H1 (cell line): ENCODE data around the gene NAXD. TPM values are rescaled to one million over a fixed set of nuclear protein-coding genes. Genes with fewer than 3 reads are reported as not detected.

Experiments
- CTCF ChIA-PET: fragments of 300-600 bp; sonication (Branson Sonifier 250); formaldehyde crosslinking; loops from one replicate; lab custom pipeline; 2021; ENCODE audit not compliant: partially characterized antibody; lab: Charles Lee
- POLR2A ChIA-PET: fragments of 300-600 bp; sonication (Branson Sonifier 250); formaldehyde crosslinking; loops from one replicate; lab custom pipeline; 2021; ENCODE audit warnings: inconsistent platforms; ENCODE audit not compliant: partially characterized antibody; lab: Charles Lee
- DNase-seq, 2 experiments: peaks; one replicate each; pipeline versions ENCODE4 v3.0.0 to v3.0.0-alpha.2; 2010 to 2022; ENCODE audit warnings: low spot score in 2 of 2, low read depth in 1 of 2, mixed read lengths in 1 of 2
- FAIRE-seq: peaks from 2 replicates; lab custom pipeline; 2011; peaks lifted over from hg19 to GRCh38; lab: Jason Lieb, UNC
- H2AFZ ChIP-seq: 2 replicates; pipeline ENCODE4 v1.8.1; 2012; ENCODE audit warnings: low read length, inconsistent platforms
- H2AK5ac ChIP-seq: 2 replicates; pipeline ENCODE4 v1.6.1; 2013; ENCODE audit warnings: low read depth, low read length
- H2BK120ac ChIP-seq: replicated peaks from 2 replicates; pipeline ENCODE3; 2013; ENCODE audit warnings: low read depth, low read length, inconsistent platforms
- H2BK12ac ChIP-seq: 2 replicates; pipeline ENCODE4 v1.6.1; 2013; ENCODE audit warnings: low read depth, low read length
- H2BK15ac ChIP-seq: 2 replicates; pipeline ENCODE4 v1.6.1; 2013; ENCODE audit warnings: low read length
- H2BK20ac ChIP-seq: 2 replicates; pipeline ENCODE4 v1.6.1; 2013; ENCODE audit warnings: low read length
- H2BK5ac ChIP-seq: 2 replicates; pipeline ENCODE4 v1.6.1; 2013; ENCODE audit warnings: low read depth, low read length
- H3K14ac ChIP-seq: 2 replicates; pipeline ENCODE4 v1.6.1; 2013; ENCODE audit warnings: inconsistent platforms; ENCODE audit not compliant: insufficient read length
- H3K18ac ChIP-seq: 2 replicates; pipeline ENCODE4 v1.6.1; 2013; ENCODE audit warnings: low read length; ENCODE audit errors: extremely low read depth
- H3K23ac ChIP-seq: 2 replicates; pipeline ENCODE4 v1.6.1; 2013; ENCODE audit warnings: inconsistent platforms; ENCODE audit not compliant: insufficient read length
- H3K23me2 ChIP-seq: 2 replicates; pipeline ENCODE4 v1.6.1; 2013; ENCODE audit warnings: low read depth, low read length
- H3K27ac ChIP-seq: 2 replicates; pipeline ENCODE4 v1.6.1; 2011; ENCODE audit warnings: low read depth, low read length, inconsistent platforms
- H3K27me3 ChIP-seq, 4 experiments: replicated peaks in 1 of 4; 1 replicate in 1 of 4; 2 replicates in 3 of 4; pipeline versions ENCODE4 v1.6.1 to v1.8.1; 2011 to 2013; ENCODE audit warnings: low read length in 3 of 4, mild to moderate bottlenecking in 3 of 4, inconsistent platforms in 2 of 4, mixed read lengths in 2 of 4, moderate library complexity in 1 of 4; ENCODE audit not compliant: control insufficient read depth in 3 of 4, insufficient read depth in 3 of 4; ENCODE audit errors: extremely low read depth in 1 of 4
- H3K36me3 ChIP-seq, 4 experiments: 2 replicates each; pipeline versions ENCODE4 v1.6.1 to v1.8.1; 2011 to 2013; ENCODE audit warnings: mild to moderate bottlenecking in 4 of 4, low read length in 3 of 4, moderate library complexity in 2 of 4, control low read depth in 1 of 4, inconsistent platforms in 1 of 4; ENCODE audit not compliant: insufficient read depth in 4 of 4, control insufficient read depth in 2 of 4
- H3K4ac ChIP-seq: replicated peaks from 2 replicates; pipeline ENCODE3; 2013; ENCODE audit warnings: low read length, low read depth, mixed read lengths, inconsistent platforms; ENCODE audit not compliant: insufficient read length
- H3K4me1 ChIP-seq, 4 experiments: replicated peaks in 1 of 4; 1 replicate in 1 of 4; 2 replicates in 3 of 4; pipeline versions ENCODE4 v1.6.1 to v1.8.1; 2011 to 2013; ENCODE audit warnings: low read length in 3 of 4, inconsistent platforms in 2 of 4, mixed read lengths in 1 of 4; ENCODE audit not compliant: insufficient read depth in 4 of 4, control insufficient read depth in 3 of 4
- H3K4me2 ChIP-seq, 2 experiments: 2 replicates each; pipeline versions ENCODE4 v1.6.1 to v1.8.1; 2011 to 2013; ENCODE audit warnings: low read depth in 2 of 2, low read length in 2 of 2, control low read depth in 1 of 2, inconsistent platforms in 1 of 2, mild to moderate bottlenecking in 1 of 2; ENCODE audit not compliant: insufficient read depth in 1 of 2
- H3K4me3 ChIP-seq, 4 experiments: fragments of 200-600, 300-600 bp in 1 of 4; sonication (generic), shearing (Covaris generic), sonication (Bioruptor Twin) in 1 of 4; 2 replicates each; pipeline versions ENCODE4 v1.5.1 to v1.8.1; 2011 to 2016; ENCODE audit warnings: low read length in 4 of 4, low read depth in 3 of 4, control low read depth in 2 of 4, inconsistent platforms in 2 of 4, mild to moderate bottlenecking in 2 of 4, mixed read lengths in 1 of 4, moderate library complexity in 1 of 4; ENCODE audit not compliant: insufficient read depth in 2 of 4; ENCODE audit errors: extremely low read depth in 1 of 4
- H3K56ac ChIP-seq: replicated peaks from 2 replicates; pipeline ENCODE3; 2013; ENCODE audit warnings: low read depth, mild to moderate bottlenecking, mixed read lengths, low read length, inconsistent platforms; ENCODE audit not compliant: insufficient read length
- H3K79me1 ChIP-seq: 2 replicates; pipeline ENCODE4 v1.6.1; 2013; ENCODE audit warnings: low read depth, low read length, control low read depth
- H3K79me2 ChIP-seq, 2 experiments: 2 replicates each; pipeline versions ENCODE4 v1.6.1 to v1.8.1; 2012 to 2013; ENCODE audit warnings: low read length in 2 of 2, mild to moderate bottlenecking in 2 of 2, inconsistent platforms in 1 of 2; ENCODE audit not compliant: insufficient read depth in 2 of 2, control insufficient read depth in 1 of 2
- H3K9ac ChIP-seq, 4 experiments: replicated peaks in 1 of 4; 1 replicate in 1 of 4; 2 replicates in 3 of 4; pipeline versions ENCODE4 v1.6.1 to v1.8.1; 2011 to 2013; ENCODE audit warnings: low read depth in 3 of 4, low read length in 3 of 4, control low read depth in 2 of 4, mild to moderate bottlenecking in 2 of 4, moderate library complexity in 2 of 4, inconsistent platforms in 1 of 4; ENCODE audit errors: extremely low read depth in 1 of 4
- H3K9me3 ChIP-seq, 2 experiments: 2 replicates each; pipeline versions ENCODE4 v1.6.1 to v1.8.1; 2012 to 2013; ENCODE audit warnings: mild to moderate bottlenecking in 2 of 2, moderate library complexity in 2 of 2, control low read depth in 1 of 2, inconsistent platforms in 1 of 2, low read depth in 1 of 2, low read length in 1 of 2, mixed read lengths in 1 of 2; ENCODE audit not compliant: insufficient read depth in 2 of 2
- H4K20me1 ChIP-seq, 2 experiments: replicated peaks in 1 of 2; 2 replicates each; pipeline versions ENCODE3 to v1.8.1; 2011 to 2013; ENCODE audit warnings: inconsistent platforms in 2 of 2, low read length in 2 of 2, mild to moderate bottlenecking in 1 of 2; ENCODE audit not compliant: insufficient read depth in 2 of 2, control insufficient read depth in 1 of 2
- H4K5ac ChIP-seq: 2 replicates; pipeline ENCODE4 v1.6.1; 2013; ENCODE audit warnings: low read length, low read depth, mixed read lengths, inconsistent platforms; ENCODE audit not compliant: insufficient read length
- H4K8ac ChIP-seq: 2 replicates; pipeline ENCODE4 v1.8.0; 2013; ENCODE audit warnings: mild to moderate bottlenecking, moderate library complexity, low read length, inconsistent platforms; ENCODE audit not compliant: insufficient read depth; ENCODE audit errors: extremely low read depth
- H4K91ac ChIP-seq: replicated peaks from 2 replicates; pipeline ENCODE3; 2013; ENCODE audit warnings: low read length, mixed read lengths, inconsistent platforms; ENCODE audit not compliant: insufficient read length
- CEBPB ChIP-seq: IDR thresholded peaks from 2 replicates; pipeline ENCODE4 v1.6.1; 2012; ENCODE audit warnings: low read depth, low read length
- CTCF ChIP-seq, 3 experiments: IDR thresholded peaks; 1 replicate in 2 of 3; 2 replicates in 1 of 3; pipeline versions ENCODE4 v1.5.1 to v1.6.1; 2011; ENCODE audit warnings: low read length in 3 of 3, mild to moderate bottlenecking in 3 of 3, inconsistent platforms in 2 of 3, low read depth in 1 of 3, moderate library complexity in 1 of 3; ENCODE audit not compliant: insufficient read depth in 1 of 3; ENCODE audit errors: control extremely low read depth in 1 of 3
- KDM1A ChIP-seq: fragments of 200-600, 300-600 bp; sonication (generic); IDR thresholded peaks from 2 replicates; pipeline ENCODE4 v1.7.1; 2016; ENCODE audit warnings: mild to moderate bottlenecking, low read length, borderline replicate concordance
- WGBS, 2 experiments: shearing (Covaris generic) in 1 of 2; methylation state at CpG; one replicate each; pipeline versions ENCODE4 v1.1.6 to v1.1.7; 2013 to 2015; ENCODE audit warnings: low lambda C conversion rate in 2 of 2, mixed read lengths in 2 of 2, inconsistent platforms in 1 of 2, low coverage in 1 of 2, missing lambda C conversion rate in 1 of 2; ENCODE audit not compliant: insufficient replicate concordance in 2 of 2, insufficient coverage in 1 of 2, insufficient read length in 1 of 2; ENCODE audit errors: extremely low coverage in 1 of 2, missing lambda C conversion rate in 1 of 2; 5-methylcytosine and 5-hydroxymethylcytosine counted together
- polyA plus RNA-seq, 7 experiments: library from polyadenylated mRNA; depleted of rRNA in 3 of 7; stranded (reverse) in 5 of 7; unstranded in 2 of 7; fragments of >200 nt in 5 of 7; fragments of 200-250 nt in 2 of 7; gene quantifications; 1 replicate in 5 of 7; 2 replicates in 1 of 7; 4 replicates in 1 of 7; pipeline versions ENCODE4 v1.2.1 to v1.2.3, GENCODE V29; 2011 to 2013; ENCODE audit warnings: missing spikeins in 2 of 7, mixed read lengths in 2 of 7
- total RNA-seq: library from RNA; stranded (reverse); fragmentation: NEBNext Ultra II Directional; extraction: Animal tissue kit (Norgen Biotek cat#: 25700); gene quantifications from 2 replicates; pipeline ENCODE4 v1.2.1, GENCODE V29; 2021

The NAXD gene
- total and polyA plus RNA-seq, 2 of the 8 experiments (the other 6 are each of a cell fraction or from before 2014, with no cell fraction given), result 25.4 to 35.5 TPM

GRCh38 chr13:110610955-110611595, 4.3 kb upstream of the NAXD start:
- no peak overlapping the region for H3K56ac ChIP-seq
- H2AK5ac ChIP-seq, result no peak overlapping the region
- no peak overlapping the region for H2AFZ ChIP-seq
- H3K79me2 ChIP-seq, result peaks cover 0 to 3% of the 10 kb centered on the region in 2 experiments; a peak in 2 of 4 replicates
- no peak overlapping the region for H3K4me3 ChIP-seq
- H2BK120ac ChIP-seq, result no peak overlapping the region
- H4K5ac ChIP-seq, result no peak overlapping the region
- H4K91ac ChIP-seq, result peak overlapping the region; percentile 66
- peaks cover 0 to 2% (median 0%) of the 10 kb centered on the region in 4 experiments; a peak in 2 of 7 replicates for H3K27me3 ChIP-seq
- no peak overlapping the region for H3K4me2 ChIP-seq
- no peaks in the 10 kb centered on the region for H3K9me3 ChIP-seq
- H3K23ac ChIP-seq, result no peak overlapping the region
- WGBS, 2 experiments, result 92% methylated on average over 12 of the region's 12 CpGs; no CpG with 5 or more reads in 1 of the 2 experiments
- no peak overlapping the region for H2BK5ac ChIP-seq
- H3K18ac ChIP-seq, result no peak overlapping the region
- no peak overlapping the region for H2BK20ac ChIP-seq
- H2BK15ac ChIP-seq, result no peak overlapping the region
- no peak overlapping the region for H3K27ac ChIP-seq
- no peak overlapping the region for H3K4ac ChIP-seq
- no peaks in the 10 kb centered on the region for H3K36me3 ChIP-seq
- no peak overlapping the region for H3K14ac ChIP-seq
- TF ChIP-seq CEBPB (no peak), KDM1A (no peak), CTCF (IDR thresholded peaks at IDR 0.05; ENCODE audit: control extremely low read depth in 1 of 3, insufficient read depth in 1 of 3, low read depth in 1 of 3, low read length in 3 of 3) (no peak)
- DNase-seq (no peak), FAIRE-seq (no peak)
- no peak overlapping the region for H2BK12ac ChIP-seq
- peaks cover 0 to 6% (median 4%) of the 10 kb centered on the region in 4 experiments; a peak in 5 of 7 replicates for H3K4me1 ChIP-seq
- peaks cover under 1% of the 10 kb centered on the region; the same call in 1 of the 2 replicates for H3K79me1 ChIP-seq
- CTCF ChIA-PET, result interaction anchor here (0.7 to 2.7 kb wide), 4 partner anchors 15 to 257 kb away, joined by 3 to 11 read pairs (median 4); no protein-coding TSS in a partner anchor
- H3K23me2 ChIP-seq, result peaks cover 3% of the 10 kb centered on the region
- H4K8ac ChIP-seq, result peak overlapping the region; percentile 35; the same call in 1 of the 2 replicates
- H3K9ac ChIP-seq, result no peak overlapping the region
- H4K20me1 ChIP-seq, result no peaks in the 10 kb centered on the region
- POLR2A ChIA-PET, result interaction anchor here (0.6 kb wide), 1 partner anchor 313 kb away, joined by 5 read pairs; no protein-coding TSS in a partner anchor
